ENCODE results near the gene MTFP1.
A peak's percentile ranks its signal among the peaks of the same experiment; 100 is the strongest.

GRCh38 chr22:30453731-30454510, 28.4 kb downstream of the MTFP1 start:
- TF ChIP-seq CTCF (IDR thresholded peaks at IDR 0.05): peak; percentile 46
- TF ChIP-seq EZH2 (IDR thresholded peaks at IDR 0.05): no peak
- no peak for TF ChIP-seq EZH2phosphoT487 (IDR thresholded peaks at IDR 0.05)
